GM19395 (cell line): ENCODE data around the gene CHST9.
A peak's percentile ranks its signal among the peaks of the same experiment; 100 is the strongest.

Experiments used
- ATAC-seq: cut with Tn5 transposase; IDR thresholded peaks from one replicate; pipeline ENCODE4 v1.9.1; 2021; ENCODE audit warnings: mild to moderate bottlenecking, moderate library complexity; ENCODE audit not compliant: unreplicated experiment

CHST9 gene

GRCh38 chr18:26875040-26875654 lies 310.0 kb downstream of the CHST9 start:
- no peak for ATAC-seq

DNA sequence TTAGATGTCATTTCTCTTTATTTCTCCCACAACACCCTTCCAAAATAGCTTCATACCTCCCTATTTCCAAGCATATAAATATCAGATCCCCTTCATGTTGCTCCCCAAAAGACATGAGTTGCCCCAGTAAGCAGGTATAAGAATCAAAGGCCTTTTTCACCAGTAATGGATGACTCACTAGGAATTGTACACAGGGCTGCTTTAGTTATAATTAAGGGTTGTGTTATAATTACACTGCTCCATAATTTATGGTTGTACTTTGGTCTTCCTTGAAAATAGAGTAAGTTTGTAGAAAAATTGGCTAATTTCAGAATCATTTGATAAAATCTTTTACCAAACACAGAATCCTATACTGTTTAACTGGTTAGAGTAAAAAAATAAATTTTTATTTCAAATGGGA lies 310.8 kb downstream of the CHST9 start:
- no peak for ATAC-seq

- peak; percentile 59 for ATAC-seq
These were observed 315.5 kb downstream of the CHST9 start for GRCh38 chr18:26869640-26870039.

DNA sequence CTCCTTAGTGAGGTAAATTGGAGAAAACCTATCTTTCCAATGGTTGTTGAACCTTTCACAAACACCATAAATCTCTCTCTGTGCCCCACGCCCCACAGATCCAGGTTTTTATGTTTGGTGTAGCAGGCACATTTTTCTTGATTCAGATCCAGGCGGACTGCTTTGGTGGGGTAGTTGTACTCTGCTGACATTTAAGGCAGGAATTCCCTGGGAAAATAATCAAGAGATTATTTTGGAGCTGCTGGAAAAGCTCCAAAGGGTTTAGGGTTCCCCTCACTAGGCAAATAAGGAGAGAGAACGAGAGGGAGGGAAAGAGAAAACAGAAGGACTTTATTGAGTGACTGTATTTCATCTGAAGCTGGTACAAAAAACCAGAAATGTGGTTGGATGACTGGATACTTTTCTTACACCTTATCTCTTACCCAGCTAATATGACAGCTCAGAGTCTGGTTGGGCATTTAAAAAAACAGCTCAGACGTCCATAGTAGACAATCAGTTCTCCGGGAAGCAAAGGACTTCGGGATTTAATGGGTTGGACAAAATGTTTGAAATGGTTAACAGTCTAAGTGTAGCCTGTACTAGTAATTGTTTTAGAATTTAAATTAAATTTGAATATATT lies 316.0 kb downstream of the CHST9 start:
- ATAC-seq, result no peak

- ATAC-seq, result no peak
These were observed 317.6 kb downstream of the CHST9 start for GRCh38 chr18:26867471-26867870.

- no peak for ATAC-seq
These were observed 319.6 kb downstream of the CHST9 start, which contains the start of gene AQP4 for GRCh38 chr18:26865557-26865956. Gene AQP4, minus strand, starts transcription at chr18:26865707. Its CDS starts 18 bp downstream, at chr18:26865689.

DNA sequence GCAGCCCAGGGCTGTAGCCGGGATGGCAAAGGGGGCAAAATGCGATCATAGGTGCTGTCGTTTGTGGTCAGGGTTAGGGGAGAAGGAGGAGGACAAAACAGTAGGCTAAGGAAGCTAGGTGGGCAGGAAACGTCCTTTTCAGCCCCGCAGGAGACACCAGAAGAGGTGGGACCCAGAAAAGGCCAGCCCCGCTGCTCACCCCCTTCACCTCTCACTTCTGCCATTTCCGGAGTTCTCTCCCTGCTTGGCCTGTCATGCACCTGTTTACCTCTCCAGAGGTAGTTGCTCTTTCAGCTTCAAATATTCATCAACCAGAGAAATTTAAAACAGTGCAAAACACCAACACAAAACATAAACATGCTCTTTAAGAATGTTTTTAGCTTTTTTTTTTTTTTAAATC lies 320.4 kb downstream of the CHST9 start:
- ATAC-seq, result no peak

DNA sequence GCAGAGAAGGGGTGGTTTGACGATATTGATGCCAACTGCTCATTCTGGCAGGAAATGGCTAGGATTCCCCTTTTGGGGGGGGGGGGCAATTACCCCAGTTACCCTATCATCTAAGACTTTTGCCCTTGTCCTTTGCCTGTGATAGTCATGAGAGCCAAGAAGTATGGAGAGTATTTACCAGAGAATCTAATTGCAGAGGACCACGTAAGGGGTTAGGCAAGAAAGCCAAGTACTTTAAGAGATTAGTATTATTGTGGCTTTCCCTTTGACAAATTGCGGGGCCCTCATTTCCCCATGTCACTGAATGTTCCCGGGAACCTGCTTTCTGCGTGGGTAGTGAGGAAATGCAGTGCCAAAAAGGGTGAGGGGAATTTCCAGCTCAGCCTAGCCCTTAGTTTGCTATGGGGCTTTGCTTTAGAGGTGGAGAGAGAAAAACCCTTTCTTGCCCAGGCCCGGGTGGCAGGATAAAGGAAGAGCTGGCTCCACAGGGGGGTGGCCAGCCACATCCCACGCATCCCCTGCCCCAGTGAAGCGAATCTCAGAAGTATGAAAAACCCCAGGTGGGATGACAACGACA lies 321.1 kb downstream of the CHST9 start:
- ATAC-seq, result no peak

- no peak for ATAC-seq
These were observed 321.8 kb downstream of the CHST9 start for GRCh38 chr18:26863122-26863879.

DNA sequence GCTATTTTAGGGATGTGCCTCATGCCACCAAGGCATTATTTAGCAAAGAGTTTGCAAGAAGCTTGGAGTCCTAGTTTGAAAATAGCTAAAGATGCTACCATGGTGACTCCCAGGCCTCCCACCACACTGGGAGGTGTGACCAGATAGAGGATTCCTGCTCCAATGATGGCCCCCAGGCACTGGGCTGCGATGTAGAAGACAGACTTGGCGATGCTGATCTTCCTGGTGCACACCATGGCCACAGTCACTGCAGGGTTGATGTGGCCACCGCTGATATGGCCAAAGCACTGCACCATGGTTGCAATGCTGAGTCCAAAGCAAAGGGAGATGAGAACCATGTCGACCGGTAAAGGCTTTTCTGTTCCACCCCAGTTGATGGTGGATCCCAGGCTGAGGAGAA lies 323.0 kb downstream of the CHST9 start:
- ATAC-seq, result no peak
